GM12875 (cell line): ENCODE results near the gene KPNA3.
"Not testable (repeated sequence)": the region's sequence is repeated elsewhere in the genome, so short reads cannot be mapped to it uniquely, and the experiment has no call there.

Experiments
- H3K4me3 ChIP-seq: one replicate; pipeline ENCODE4 v1.5.1; 2011; ENCODE audit warnings: low read depth, low read length, control low read depth
- CTCF ChIP-seq: IDR thresholded peaks from 2 replicates; pipeline ENCODE4 v1.5.1; 2011; ENCODE audit warnings: low read depth, mild to moderate bottlenecking, control low read depth, inconsistent platforms, low read length, moderate library complexity, borderline replicate concordance; ENCODE audit not compliant: insufficient read depth

Gene KPNA3

GRCh38 chr13:49774376-49775005 lies 18.0 kb downstream of the KPNA3 start:
- TF ChIP-seq CTCF, result no peak
- H3K4me3 ChIP-seq, result no peak overlapping the region

DNA sequence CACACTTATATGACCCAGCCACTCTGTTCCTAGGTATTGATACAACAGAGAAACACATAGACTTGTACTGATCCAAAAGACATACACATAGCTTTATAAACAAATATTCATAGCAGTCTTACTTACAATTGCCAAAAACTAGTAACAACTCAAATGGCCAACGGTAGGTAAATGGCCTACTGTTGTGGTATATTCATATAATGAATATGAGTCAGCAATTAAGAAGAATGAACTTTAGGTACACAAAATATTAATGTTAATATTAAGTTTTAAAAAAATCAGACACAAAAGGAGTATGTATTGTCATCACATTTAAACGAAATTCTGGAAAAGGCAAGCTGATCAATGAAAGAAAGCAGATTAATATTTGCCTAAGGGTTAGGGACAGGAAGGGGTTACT lies 19.7 kb downstream of the KPNA3 start:
- H3K4me3 ChIP-seq, result no peak overlapping the region
- TF ChIP-seq CTCF, result no peak

GRCh38 chr13:49761811-49762210 lies 30.7 kb downstream of the KPNA3 start:
- H3K4me3 ChIP-seq, result not testable (repeated sequence)

GRCh38 chr13:49760558-49760957 lies 31.9 kb downstream of the KPNA3 start:
- no peak overlapping the region for H3K4me3 ChIP-seq
- no peak for TF ChIP-seq CTCF

GRCh38 chr13:49759503-49759902 lies 33.0 kb downstream of the KPNA3 start:
- TF ChIP-seq CTCF, result no peak
- H3K4me3 ChIP-seq, result no peak overlapping the region

- no peak for TF ChIP-seq CTCF
- no peak overlapping the region for H3K4me3 ChIP-seq
These were observed 36.2 kb downstream of the KPNA3 start for GRCh38 chr13:49756263-49756662.

GRCh38 chr13:49754146-49754545 lies 38.3 kb downstream of the KPNA3 start:
- TF ChIP-seq CTCF, result no peak
- no peak overlapping the region for H3K4me3 ChIP-seq

DNA sequence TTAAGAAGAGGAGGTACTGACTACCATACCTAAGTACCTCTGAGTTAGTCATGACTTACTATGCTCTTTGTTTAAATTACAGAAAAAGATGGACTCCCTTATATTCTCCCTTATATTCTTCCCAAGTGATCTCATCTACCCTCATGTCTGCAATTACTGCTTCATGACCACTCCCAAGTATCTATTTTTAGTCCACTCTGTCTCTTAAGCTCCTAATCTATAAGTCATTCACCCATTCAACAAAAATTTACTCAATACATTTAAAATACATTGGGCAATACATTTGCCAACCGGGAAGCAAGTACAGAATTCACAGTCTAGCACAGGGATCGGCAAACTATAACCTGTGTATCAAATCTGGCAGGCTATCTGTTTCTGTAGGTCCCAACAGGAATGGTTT lies 42.6 kb downstream of the KPNA3 start:
- H3K4me3 ChIP-seq, result no peak overlapping the region
- no peak for TF ChIP-seq CTCF
